Omental fat pad (tissue), 4 donors: ENCODE results near the gene PLCG2. TPM values are rescaled to one million over a fixed set of nuclear protein-coding genes. Genes with fewer than 3 reads are reported as not detected.

Experiments
- ATAC-seq: fragments of 150-250 bp; one replicate; pipeline ENCODE4 v1.9.1; 2016; ENCODE audit warnings: mild to moderate bottlenecking, moderate library complexity; ENCODE audit not compliant: low FRiP score
- DNase-seq: peaks from one replicate; pipeline ENCODE4 v3.0.0-alpha.2; 2019; ENCODE audit warnings: low spot score
- CTCF ChIP-seq, 3 donors: fragments of 450-650 bp; IDR thresholded peaks; one replicate each; pipeline ENCODE4 v1.5.1; 2016 to 2017; ENCODE audit warnings: antibody characterized with exemption in 3 of 3, mild to moderate bottlenecking in 3 of 3, moderate library complexity in 2 of 3
- total RNA-seq, 4 donors: library from RNA; depleted of rRNA; stranded (reverse); fragments of >200 nt; gene quantifications; one replicate each; pipeline ENCODE4 v1.1.0, GENCODE V29; 2016

Gene PLCG2
- total RNA-seq, 4 donors from 2014 or later: 8.3 to 59.6 (median 19.9) TPM

DNA sequence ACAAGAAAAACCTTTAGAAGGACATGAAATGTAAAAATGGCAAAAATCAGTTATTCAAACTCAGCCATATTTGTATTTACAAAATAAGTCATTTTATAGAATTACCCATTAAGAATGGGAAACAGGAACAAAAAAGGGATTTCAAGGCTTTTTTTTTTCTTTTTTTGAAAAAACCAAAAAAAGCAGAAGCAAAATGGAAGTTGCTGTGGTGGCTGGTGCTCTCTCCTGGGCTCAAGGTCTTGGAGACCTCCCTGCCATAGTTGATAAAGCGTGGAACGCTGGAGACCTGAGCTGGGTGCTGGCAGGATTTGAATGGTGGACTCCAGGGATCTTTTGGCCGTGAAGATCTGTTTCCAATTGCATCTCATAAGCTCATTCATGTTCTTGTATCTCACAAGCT is 3.1 kb downstream of the PLCG2 start:
- no peak for TF ChIP-seq CTCF (IDR thresholded peaks at IDR 0.05)
- no peak for ATAC-seq
- no peak for DNase-seq

DNA sequence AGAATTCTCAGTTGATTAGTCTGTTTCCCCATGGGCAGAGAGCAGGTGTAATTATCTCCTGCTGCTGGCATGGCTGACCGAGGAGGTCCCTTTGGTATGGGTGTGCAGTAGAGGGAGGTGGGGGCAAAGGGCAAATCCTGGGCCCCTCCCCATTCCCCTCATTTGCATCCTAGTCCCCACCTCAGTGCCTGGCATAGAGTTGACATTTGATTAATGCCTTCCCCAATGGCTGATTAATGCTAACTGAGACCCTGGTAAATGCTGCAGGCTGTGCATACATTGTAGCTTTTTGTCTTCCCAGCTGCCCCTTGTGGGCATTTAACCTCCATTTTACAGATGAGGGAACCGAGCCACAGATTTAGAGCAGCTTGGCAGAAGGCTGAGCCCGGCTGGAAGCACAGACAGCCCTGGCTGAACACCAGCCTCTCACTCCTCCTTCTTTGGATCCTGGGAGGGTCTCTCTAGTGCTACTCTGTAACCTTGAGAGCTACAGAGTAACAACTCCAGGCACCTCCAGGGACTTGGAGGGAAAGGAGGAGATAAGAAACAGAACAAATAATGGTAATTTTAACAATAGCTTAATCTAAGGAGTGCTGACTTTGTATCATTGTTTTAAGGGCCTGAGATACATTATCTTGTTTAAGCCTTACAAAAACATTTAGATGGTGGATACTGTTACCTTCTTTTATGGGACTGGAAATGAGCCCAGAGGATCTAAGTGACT is 5.1 kb downstream of the PLCG2 start:
- no peak for DNase-seq
- ATAC-seq: no peak
- TF ChIP-seq CTCF (IDR thresholded peaks at IDR 0.05): no peak

DNA sequence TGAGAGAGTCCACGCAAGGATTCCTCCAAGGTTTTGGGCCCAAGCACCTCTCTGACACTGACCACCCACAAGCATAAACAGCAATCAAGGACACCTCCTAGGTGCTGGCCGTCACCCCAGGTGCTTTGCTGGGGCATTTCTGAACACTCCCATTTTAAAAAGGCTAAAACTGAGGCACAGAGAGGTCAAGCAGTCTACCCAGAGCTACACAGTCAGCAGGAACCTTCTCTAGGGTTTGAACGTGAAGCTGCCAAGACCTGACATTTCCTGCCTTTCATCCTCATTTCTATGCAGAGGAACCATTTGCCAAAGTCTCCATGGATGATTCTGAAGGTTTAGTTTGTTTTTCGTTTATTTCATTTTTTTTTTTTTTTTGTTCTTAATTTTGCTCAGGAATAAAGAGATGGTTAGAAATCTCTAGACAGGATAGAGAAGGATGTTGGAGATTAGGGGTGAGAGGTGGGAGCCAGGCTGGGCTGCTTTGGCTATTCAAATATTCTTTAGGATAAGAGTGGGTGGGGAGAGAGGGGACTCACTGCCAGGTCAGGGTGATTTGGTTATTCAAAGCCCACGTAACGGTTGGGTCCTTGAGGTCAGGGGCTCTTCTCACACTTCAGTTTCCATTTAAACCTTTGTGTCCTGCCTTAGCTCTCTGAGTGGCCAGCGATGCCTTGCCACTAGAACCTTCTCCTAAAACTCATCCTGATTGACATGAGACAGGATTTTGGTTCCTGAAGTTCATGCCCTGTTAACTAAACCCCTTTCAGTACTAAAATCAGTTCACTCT is 6.2 kb downstream of the PLCG2 start:
- ATAC-seq: no peak
- no peak for DNase-seq
- no peak for TF ChIP-seq CTCF (IDR thresholded peaks at IDR 0.05)

GRCh38 chr16:81786321-81786720 is 7.2 kb downstream of the PLCG2 start:
- TF ChIP-seq CTCF (IDR thresholded peaks at IDR 0.05): no peak
- ATAC-seq: no peak
- DNase-seq: no peak

- no peak for ATAC-seq
- no peak for DNase-seq
- TF ChIP-seq CTCF (IDR thresholded peaks at IDR 0.05): no peak
These were observed 7.8 kb downstream of the PLCG2 start for GRCh38 chr16:81786868-81787267.

DNA sequence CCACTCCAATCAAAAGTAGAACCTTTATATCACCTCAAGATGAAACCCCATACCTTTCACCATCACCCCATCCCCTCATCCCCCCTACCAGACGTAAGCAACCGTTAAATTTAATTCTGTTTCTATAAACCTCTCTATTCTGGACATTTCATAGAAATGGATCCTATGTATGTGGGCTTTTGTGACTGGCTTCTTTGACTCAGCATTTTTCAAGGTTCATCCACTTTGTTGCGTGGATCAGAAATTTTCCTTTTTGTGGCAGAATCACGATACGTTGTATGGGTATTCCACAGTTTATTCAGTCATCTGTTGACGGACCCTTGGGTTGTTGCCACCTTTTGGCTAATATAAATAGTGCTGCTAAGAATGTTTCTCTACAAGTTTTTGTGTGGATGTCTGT is 8.6 kb downstream of the PLCG2 start:
- no peak for DNase-seq
- ATAC-seq: no peak
- no peak for TF ChIP-seq CTCF (IDR thresholded peaks at IDR 0.05)

DNA sequence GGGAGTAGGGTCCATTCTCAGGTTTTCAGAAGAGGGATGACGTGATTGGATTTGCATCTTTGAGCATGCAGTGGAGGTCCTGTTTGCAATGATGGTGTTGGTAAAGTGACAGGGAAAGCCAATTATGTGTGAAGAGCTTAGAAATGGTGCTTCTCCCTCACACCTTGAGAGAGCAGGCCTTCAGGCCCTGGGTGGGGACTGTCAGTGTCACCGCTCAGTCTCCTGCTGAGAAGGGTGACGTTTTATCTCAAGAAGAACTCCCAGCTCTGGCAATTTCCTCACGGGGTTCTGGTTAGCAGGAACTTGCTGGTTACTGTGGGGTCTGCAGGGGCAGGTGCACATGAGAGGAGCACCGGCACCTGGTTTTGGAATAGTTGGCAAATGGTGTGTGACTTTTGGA is 11.2 kb downstream of the PLCG2 start:
- no peak for TF ChIP-seq CTCF (IDR thresholded peaks at IDR 0.05)
- ATAC-seq (no peak), DNase-seq (no peak)
